H7 (cell line): ENCODE data around the gene ZNF652. TPM values are rescaled to one million over a fixed set of nuclear protein-coding genes. Genes with fewer than 3 reads are reported as not detected.

Source experiments
- DNase-seq: peaks from one replicate; pipeline ENCODE4 v3.0.0; 2012
- H3K27me3 ChIP-seq: 2 replicates; pipeline ENCODE4 v1.6.0; 2011; ENCODE audit warnings: mild to moderate bottlenecking, low read length; ENCODE audit not compliant: control insufficient read depth, insufficient read depth
- H3K36me3 ChIP-seq: replicated peaks from 2 replicates; pipeline ENCODE4 v1.5.1; 2011; ENCODE audit warnings: low read length; ENCODE audit not compliant: control insufficient read depth, insufficient read depth
- H3K4me3 ChIP-seq: 2 replicates; pipeline ENCODE4 v1.5.1; 2011; ENCODE audit warnings: low read depth, mild to moderate bottlenecking, control low read depth, low read length, moderate library complexity; ENCODE audit not compliant: insufficient read depth
- total RNA-seq: library from RNA; depleted of rRNA; stranded (reverse); fragments of >200 nt; shearing (Covaris generic); gene quantifications from 2 replicates; pipeline ENCODE4 v1.2.3, GENCODE V29; 2014

Gene ZNF652
- total RNA-seq, 1 experiment from 2014 or later: 22.9 TPM

- no peak overlapping the region for H3K4me3 ChIP-seq
- DNase-seq: no peak
- no peaks in the 10 kb centered on the region for H3K36me3 ChIP-seq
- H3K27me3 ChIP-seq: no peaks in the 10 kb centered on the region
These were observed 33.9 kb downstream of the ZNF652 start for GRCh38 chr17:49327835-49328784.

DNA sequence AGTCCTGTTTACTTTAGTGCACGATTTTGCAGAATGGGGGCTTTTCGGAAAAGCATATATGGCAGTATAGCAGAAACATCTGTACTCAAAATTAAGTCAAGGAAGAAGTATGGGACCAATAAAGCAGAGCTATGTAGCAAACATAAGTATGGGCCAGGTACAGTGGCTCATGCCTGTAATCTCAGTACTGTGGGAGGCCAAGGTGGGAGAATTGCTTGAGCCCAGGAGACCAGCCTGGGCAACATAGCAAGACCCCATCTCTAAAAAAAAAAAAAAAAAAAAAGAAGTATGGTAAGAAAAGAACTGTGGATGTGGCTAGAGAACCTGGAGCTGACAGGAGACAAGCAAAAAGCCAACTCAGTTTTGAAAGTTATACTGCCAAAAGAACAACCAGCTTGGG, 36.1 kb downstream of the ZNF652 start:
- no peak for DNase-seq
- H3K27me3 ChIP-seq: no peaks in the 10 kb centered on the region
- H3K4me3 ChIP-seq: no peak overlapping the region
- H3K36me3 ChIP-seq: no peaks in the 10 kb centered on the region

GRCh38 chr17:49318435-49318965, 43.5 kb downstream of the ZNF652 start:
- no peaks in the 10 kb centered on the region for H3K36me3 ChIP-seq
- no peak overlapping the region for H3K4me3 ChIP-seq
- DNase-seq: no peak
- no peaks in the 10 kb centered on the region for H3K27me3 ChIP-seq

DNA sequence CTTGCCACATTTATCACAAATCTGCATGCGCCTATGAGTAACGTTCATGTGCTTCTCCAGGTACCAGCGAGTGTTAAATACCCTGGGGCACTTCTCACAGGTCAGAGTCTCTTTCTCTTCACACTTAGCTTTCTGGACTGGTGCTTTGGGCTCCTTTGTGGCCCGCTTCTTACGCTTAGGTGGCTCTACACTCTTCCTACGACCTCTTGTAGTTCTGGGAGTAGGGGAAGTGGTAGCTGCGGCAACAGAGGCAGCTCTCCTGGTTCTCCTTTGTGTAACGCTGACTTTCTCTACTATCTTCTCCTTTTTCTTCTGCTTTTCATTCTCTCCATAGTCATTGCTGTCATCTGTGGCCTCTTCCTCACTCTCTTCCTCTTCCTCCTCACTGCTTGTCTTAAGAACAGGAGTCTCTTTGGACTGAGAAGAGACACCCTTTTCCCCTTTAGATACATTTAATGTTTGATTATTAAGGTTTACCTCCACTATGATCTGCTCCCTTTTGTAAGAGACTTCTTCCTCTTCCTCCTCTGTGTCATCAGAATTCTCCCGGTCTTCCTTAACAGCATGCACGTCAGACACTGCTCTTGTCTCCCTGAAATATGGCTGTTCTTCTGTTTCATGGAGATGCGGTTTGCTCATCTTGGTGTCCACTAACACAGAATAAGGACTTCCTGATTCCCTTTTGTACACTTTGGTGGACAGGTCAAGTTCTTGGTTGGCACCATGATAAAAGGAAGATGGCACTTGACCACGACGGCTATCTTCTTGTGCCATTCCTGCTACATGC, 45.0 kb downstream of the ZNF652 start:
- DNase-seq: no peak
- no peaks in the 10 kb centered on the region for H3K36me3 ChIP-seq
- no peak overlapping the region for H3K4me3 ChIP-seq
- no peaks in the 10 kb centered on the region for H3K27me3 ChIP-seq

GRCh38 chr17:49316258-49316570, 45.8 kb downstream of the ZNF652 start:
- no peak for DNase-seq
- Histone ChIP-seq H3K27me3 (no peaks in the 10 kb centered on the region), H3K36me3 (no peaks in the 10 kb centered on the region; the same call in 1 of the 2 replicates), H3K4me3 (no peak overlapping the region)

DNA sequence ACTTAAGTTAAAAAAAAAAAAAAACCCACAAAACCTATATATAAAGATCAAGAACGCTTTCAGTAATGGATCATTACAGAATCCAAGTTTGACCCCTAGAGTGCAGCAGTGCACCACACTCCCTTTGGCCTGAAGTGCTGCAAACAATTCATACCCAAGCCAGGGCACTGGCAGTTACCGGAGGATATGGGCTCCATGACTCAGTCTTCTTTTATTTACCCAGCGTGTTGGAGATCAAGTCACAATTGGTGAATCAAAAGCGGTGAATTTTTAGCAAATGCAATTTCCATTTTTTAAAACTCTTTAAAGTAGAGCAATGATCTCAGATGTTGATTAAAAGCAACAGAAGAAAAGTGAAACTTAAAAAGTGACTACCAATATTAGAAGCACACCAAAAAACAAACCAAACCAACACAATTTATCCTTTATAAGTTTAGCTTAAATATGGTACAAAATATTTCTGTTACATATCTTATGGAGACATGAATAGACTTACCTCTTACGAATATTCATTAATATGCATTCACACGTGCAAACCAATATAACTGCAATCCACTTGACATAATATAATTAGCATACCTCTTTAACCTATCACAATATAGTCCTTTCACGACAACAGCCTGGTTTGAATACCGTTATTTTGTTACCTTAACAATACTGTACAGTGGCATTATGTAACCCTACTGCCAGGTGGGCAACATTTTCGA, 46.3 kb downstream of the ZNF652 start:
- Histone ChIP-seq H3K4me3 (no peak overlapping the region), H3K27me3 (no peaks in the 10 kb centered on the region), H3K36me3 (no peaks in the 10 kb centered on the region; the same call in 1 of the 2 replicates)
- DNase-seq: peak; percentile 80

- no peak overlapping the region for H3K4me3 ChIP-seq
- no peaks in the 10 kb centered on the region for H3K27me3 ChIP-seq
- no peak for DNase-seq
- no peaks in the 10 kb centered on the region; the same call in 1 of the 2 replicates for H3K36me3 ChIP-seq
These were observed 49.3 kb downstream of the ZNF652 start for GRCh38 chr17:49312722-49313121.

DNA sequence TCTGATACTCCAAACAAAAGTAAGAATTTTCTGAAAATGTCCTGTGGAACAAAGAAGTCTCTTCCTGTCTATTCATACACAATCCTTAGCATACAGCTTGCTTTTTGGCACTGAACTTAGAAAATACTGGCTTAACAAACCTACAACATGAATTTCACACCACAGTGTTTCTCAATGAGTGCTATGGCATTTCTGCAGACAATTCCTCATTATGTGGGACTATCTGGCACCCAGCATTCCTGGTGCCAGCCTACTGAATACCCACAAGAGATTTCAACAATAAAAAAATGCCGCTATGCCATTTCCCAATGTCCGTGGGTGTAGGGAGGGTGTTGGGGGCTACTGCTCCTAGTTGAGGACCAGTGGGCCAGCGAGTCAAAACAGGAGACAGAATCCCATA, 62.1 kb downstream of the ZNF652 start:
- H3K27me3 ChIP-seq: no peaks in the 10 kb centered on the region
- H3K4me3 ChIP-seq: no peak overlapping the region
- no peak for DNase-seq
- peaks cover 4% of the 10 kb centered on the region for H3K36me3 ChIP-seq

DNA sequence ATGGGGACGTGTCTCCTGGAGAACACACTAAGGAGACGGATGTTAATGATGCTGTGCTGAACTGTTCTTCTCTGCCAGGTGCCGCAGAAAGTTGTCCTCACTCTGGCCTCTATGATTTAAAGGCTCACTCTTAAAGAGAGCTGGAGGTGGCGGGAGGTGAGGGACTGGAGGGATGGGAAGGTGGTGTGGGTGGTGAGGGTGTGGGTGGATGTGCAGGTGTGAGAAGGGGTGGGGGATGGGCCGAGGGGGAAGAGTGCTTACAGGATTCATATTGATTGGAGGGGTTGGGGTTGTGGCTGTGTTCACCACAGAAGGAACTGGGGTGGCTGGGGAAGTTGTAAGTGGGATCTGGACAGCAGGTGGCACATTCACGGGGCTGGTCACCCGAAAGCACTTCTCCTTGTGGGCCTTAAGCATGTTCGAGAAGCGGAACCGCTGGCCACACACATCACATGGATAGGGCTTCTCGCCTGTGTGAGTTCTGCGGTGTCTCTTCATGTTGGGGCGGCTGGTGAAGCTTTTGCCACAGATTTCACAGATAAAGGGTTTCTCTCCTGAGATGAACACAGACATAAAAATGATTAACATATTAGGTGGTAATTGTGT, 63.6 kb downstream of the ZNF652 start:
- no peak for DNase-seq
- H3K36me3 ChIP-seq: peaks cover 4% of the 10 kb centered on the region
- no peaks in the 10 kb centered on the region for H3K27me3 ChIP-seq
- H3K4me3 ChIP-seq: no peak overlapping the region

DNA sequence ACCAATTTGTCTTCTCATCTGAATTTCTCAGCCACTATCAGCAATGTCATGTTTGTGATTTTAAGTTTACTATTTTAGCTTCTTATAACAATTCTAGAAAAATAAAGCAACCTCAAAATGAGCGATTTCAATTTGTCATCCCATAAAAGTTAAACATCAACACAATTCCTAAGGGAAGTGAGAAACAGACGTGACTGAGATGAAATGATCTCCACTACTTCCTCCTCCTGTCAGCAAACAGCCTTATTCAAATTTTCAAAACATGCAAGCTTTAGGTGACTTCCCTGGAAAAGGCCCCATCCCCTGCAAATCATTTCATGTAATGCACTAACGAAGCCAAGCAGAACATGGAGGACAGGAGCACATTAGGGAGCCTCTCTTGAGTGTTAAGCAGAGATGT, 64.9 kb downstream of the ZNF652 start:
- Histone ChIP-seq H3K4me3 (no peak overlapping the region), H3K36me3 (peaks cover 4% of the 10 kb centered on the region)
- no peak for DNase-seq

GRCh38 chr17:49294122-49294521, 67.9 kb downstream of the ZNF652 start:
- H3K27me3 ChIP-seq: no peaks in the 10 kb centered on the region
- DNase-seq: no peak
- H3K36me3 ChIP-seq: peaks cover 4% of the 10 kb centered on the region
- no peak overlapping the region for H3K4me3 ChIP-seq

More for the DNA sequence above, 64.9 kb downstream of the ZNF652 start:
- no peaks in the 10 kb centered on the region for H3K27me3 ChIP-seq

DNA sequence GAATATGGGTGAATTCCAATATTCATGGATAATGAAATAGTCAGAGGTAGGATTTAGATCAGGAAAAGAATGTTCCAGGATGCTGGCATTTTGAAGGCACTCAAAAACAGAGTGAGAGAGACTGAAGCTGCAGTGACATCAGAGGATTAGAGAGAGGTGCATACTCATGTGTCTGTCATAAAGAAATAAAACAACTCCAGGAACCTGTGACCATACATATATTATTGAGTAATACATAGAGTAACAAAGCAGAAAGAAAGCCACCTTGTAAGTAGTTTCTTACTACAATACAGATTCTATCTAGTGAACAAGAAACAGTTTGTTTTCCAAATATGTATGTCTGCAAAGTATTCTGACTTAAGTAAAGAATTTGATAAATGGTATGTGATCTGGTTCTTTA, 69.1 kb downstream of the ZNF652 start:
- H3K4me3 ChIP-seq: no peak overlapping the region
- DNase-seq: no peak
- no peaks in the 10 kb centered on the region for H3K27me3 ChIP-seq
- H3K36me3 ChIP-seq: no peaks in the 10 kb centered on the region; the same call in 1 of the 2 replicates

DNA sequence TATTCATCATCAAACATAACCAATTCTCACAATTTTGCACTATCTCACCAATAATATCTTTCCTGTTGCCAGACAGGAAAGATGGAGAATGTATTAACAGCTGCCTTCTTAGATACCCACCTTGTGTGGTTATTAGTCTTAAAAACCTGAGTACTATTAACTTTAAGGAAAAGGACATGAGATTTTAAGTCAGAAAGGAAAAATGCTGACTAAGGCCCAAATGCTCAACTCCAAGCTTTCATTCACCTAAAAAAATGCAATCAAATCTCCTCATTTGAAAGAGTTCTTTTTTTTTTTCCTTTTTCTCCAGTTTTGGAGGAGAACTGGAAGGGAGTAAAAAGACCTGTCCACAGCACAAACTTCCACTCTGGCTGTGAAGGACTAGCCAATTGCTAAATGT, 70.1 kb downstream of the ZNF652 start:
- no peaks in the 10 kb centered on the region for H3K27me3 ChIP-seq
- H3K4me3 ChIP-seq: no peak overlapping the region
- DNase-seq: no peak
- no peaks in the 10 kb centered on the region; the same call in 1 of the 2 replicates for H3K36me3 ChIP-seq
